ENCODE measurements around the gene HIC1. TPM values are rescaled to one million over a fixed set of nuclear protein-coding genes. Genes with fewer than 3 reads are reported as not detected.

Gene HIC1
- total RNA-seq, 1 donor from 2014 or later = 0.37 TPM

GRCh38 chr17:2034806-2035540, 19.9 kb upstream of the HIC1 start:
- peaks cover 4% of the 10 kb centered on the region for H3K27me3 Mint-ChIP-seq (ENCODE audit: low read depth)
- no peak overlapping the region for H3K4me3 Mint-ChIP-seq
- no peaks in the 10 kb centered on the region for H3K36me3 Mint-ChIP-seq (ENCODE audit: low read depth)
- peaks cover 8% of the 10 kb centered on the region for H3K4me1 Mint-ChIP-seq
- no peak for DNase-seq (ENCODE audit: low read depth, low spot score)
- H3K9me3 Mint-ChIP-seq = no peaks in the 10 kb centered on the region
- TF ChIP-seq CTCF (conservative IDR thresholded peaks at IDR 0.05) = no peak
- no peak overlapping the region for H3K27ac Mint-ChIP-seq (ENCODE audit: unreplicated experiment)

GRCh38 chr17:2035541-2036488, 19.1 kb upstream of the HIC1 start:
- no peak overlapping the region for H3K27ac Mint-ChIP-seq (ENCODE audit: unreplicated experiment)
- no peak overlapping the region for H3K4me3 Mint-ChIP-seq
- H3K36me3 Mint-ChIP-seq (ENCODE audit: low read depth) = no peaks in the 10 kb centered on the region
- no peak for DNase-seq (ENCODE audit: low read depth, low spot score)
- no peaks in the 10 kb centered on the region for H3K9me3 Mint-ChIP-seq
- TF ChIP-seq CTCF (conservative IDR thresholded peaks at IDR 0.05) = no peak
- peaks cover 3% of the 10 kb centered on the region for H3K4me1 Mint-ChIP-seq
- H3K27me3 Mint-ChIP-seq (ENCODE audit: low read depth) = no peaks in the 10 kb centered on the region

DNA sequence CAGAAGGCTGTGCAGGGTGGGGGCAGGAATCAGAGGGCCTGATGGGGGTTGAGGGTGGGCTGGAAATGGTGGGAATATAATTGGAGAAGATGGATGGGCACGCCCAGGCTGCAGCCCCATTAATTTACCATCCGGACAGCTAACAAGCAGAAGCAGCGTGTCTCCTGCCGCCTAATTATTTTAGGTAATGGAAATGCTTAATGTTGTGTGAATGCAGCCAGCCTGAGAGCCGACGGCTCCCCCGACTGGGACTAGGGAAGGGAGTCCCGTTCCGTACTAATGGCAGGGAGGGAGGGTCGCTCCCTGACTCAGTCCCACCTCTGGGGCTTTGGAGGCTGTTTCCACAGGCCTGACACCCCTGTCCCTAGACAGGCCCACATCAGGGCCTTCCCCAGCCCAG, 17.7 kb upstream of the HIC1 start:
- no peak for TF ChIP-seq CTCF (conservative IDR thresholded peaks at IDR 0.05)
- Mint-ChIP-seq H3K27me3 (ENCODE audit: low read depth) (no peaks in the 10 kb centered on the region), H3K27ac (ENCODE audit: unreplicated experiment) (no peak overlapping the region), H3K4me1 (peaks cover 4% of the 10 kb centered on the region), H3K9me3 (no peaks in the 10 kb centered on the region), H3K4me3 (no peak overlapping the region), H3K36me3 (ENCODE audit: low read depth) (no peaks in the 10 kb centered on the region)
- no peak for DNase-seq (ENCODE audit: low read depth, low spot score)

DNA sequence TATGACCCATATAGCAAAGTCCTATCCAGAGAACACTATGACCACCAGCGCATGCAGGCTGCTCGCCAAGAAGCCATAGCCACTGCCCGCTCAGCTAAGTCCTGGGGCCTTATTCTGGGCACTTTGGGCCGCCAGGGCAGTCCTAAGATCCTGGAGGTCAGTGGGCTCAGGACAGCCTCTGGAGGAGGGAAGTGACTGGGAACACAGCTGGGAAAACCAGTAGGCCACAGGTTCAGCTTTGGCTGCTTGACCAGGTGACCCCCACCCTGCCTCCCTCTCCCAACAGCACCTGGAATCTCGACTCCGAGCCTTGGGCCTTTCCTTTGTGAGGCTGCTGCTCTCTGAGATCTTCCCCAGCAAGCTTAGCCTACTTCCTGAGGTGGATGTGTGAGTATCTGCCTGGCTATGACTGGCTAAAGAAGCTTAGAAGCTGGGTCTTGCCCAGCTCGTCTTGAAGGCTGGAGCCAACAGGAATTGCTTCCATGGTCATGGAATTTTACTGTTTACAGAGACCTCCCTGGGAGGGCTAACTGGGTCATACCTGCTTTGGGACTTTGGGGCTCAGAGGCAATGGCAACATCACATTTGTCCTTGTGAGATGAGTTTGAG, 14.6 kb upstream of the HIC1 start:
- H3K36me3 Mint-ChIP-seq (ENCODE audit: low read depth) = peaks cover 7% of the 10 kb centered on the region
- H3K27ac Mint-ChIP-seq (ENCODE audit: unreplicated experiment) = no peak overlapping the region
- no peaks in the 10 kb centered on the region for H3K9me3 Mint-ChIP-seq
- no peaks in the 10 kb centered on the region for H3K27me3 Mint-ChIP-seq (ENCODE audit: low read depth)
- H3K4me3 Mint-ChIP-seq = peak overlapping the region; percentile 77
- no peak for DNase-seq (ENCODE audit: low read depth, low spot score)
- no peak for TF ChIP-seq CTCF (conservative IDR thresholded peaks at IDR 0.05)
- peaks cover 19% of the 10 kb centered on the region for H3K4me1 Mint-ChIP-seq

GRCh38 chr17:2040942-2041560, 13.9 kb upstream of the HIC1 start:
- no peak for DNase-seq (ENCODE audit: low read depth, low spot score)
- TF ChIP-seq CTCF (conservative IDR thresholded peaks at IDR 0.05) = no peak
- Mint-ChIP-seq H3K36me3 (ENCODE audit: low read depth) (peaks cover 7% of the 10 kb centered on the region), H3K4me1 (peaks cover 19% of the 10 kb centered on the region), H3K9me3 (no peaks in the 10 kb centered on the region), H3K27ac (ENCODE audit: unreplicated experiment) (peak overlapping the region; percentile 27), H3K4me3 (peak overlapping the region; percentile 77), H3K27me3 (ENCODE audit: low read depth) (no peaks in the 10 kb centered on the region)
